ENCODE measurements around the gene GSK3B. TPM values are rescaled to one million over a fixed set of nuclear protein-coding genes. Genes with fewer than 3 reads are reported as not detected.
"Not testable (repeated sequence)": the region's sequence is repeated elsewhere in the genome, so short reads cannot be mapped to it uniquely, and the experiment has no call there.

The GSK3B gene
- total RNA-seq, 2 experiments from 2014 or later: 39.8 to 42.6 TPM

DNA sequence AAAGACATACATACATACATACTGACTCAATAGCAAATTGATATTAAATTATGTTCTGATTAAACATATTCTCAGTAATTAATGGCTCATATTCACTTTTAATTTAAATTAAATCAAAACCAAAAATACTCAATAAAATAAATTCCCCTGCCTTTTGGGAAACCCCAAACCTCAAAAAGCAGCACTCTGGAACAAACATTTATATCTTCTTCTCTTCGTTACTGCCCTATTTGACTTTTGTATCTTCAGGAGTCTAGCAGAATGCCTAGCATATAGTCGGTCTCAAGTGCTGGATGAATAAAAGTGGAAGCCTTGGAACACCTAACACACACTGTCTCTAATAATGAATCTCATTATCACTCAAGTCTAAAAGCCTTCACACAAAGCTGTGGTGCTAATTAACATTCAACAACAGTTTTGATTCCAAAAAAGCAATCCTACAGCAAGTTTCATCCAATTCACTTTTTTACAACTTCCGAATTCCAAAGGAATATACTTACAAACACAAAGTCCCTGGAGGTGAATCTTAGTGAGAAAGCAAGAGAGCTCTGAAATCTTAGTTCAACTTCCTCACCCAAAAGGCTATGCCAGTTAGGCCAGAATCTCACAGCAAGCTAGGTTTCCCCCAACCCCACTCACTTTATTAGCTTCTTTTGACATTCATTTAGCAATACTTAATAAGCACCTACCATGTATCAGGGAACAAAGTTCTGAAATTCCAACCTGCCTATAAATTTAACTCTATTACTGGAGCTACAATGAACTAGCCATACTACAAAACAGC is 35.0 kb downstream of the GSK3B start:
- Mint-ChIP-seq H3K9me3 (peaks cover 3% of the 10 kb centered on the region), H3K4me1 (peaks cover 4% of the 10 kb centered on the region), H3K4me3 (no peak overlapping the region), H3K36me3 (peaks cover 17% of the 10 kb centered on the region), H3K27me3 (no peaks in the 10 kb centered on the region), H3K27ac (no peak overlapping the region)
- POLR2A ChIA-PET: no interaction called here
- no peak for ATAC-seq (ENCODE audit: low read depth)
- DNase-seq: no peak

DNA sequence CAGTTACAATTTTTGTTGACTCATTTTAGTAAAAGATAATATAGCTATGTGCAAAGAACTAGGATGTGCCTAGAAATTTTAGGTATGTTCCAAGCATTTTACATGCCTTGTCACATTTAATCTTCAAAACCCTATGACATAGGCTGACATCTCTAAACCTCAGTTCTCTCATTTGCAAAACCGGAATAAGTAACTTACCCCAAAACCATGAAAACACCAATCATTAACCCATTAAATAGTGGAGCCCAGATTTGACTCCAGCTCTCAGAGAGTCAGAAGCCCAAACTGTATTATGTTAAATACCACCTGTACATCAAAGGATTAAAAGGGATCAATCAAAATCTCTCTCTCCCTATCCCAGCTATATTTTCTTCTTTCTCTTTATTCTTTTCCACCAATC is 36.6 kb downstream of the GSK3B start:
- Mint-ChIP-seq H3K27me3 (no peaks in the 10 kb centered on the region), H3K4me1 (peaks cover 12% of the 10 kb centered on the region), H3K4me3 (no peak overlapping the region), H3K27ac (no peak overlapping the region), H3K36me3 (peaks cover 22% of the 10 kb centered on the region), H3K9me3 (peaks cover 5% of the 10 kb centered on the region)
- POLR2A ChIA-PET: no interaction called here
- no peak for ATAC-seq (ENCODE audit: low read depth)
- no peak for DNase-seq

DNA sequence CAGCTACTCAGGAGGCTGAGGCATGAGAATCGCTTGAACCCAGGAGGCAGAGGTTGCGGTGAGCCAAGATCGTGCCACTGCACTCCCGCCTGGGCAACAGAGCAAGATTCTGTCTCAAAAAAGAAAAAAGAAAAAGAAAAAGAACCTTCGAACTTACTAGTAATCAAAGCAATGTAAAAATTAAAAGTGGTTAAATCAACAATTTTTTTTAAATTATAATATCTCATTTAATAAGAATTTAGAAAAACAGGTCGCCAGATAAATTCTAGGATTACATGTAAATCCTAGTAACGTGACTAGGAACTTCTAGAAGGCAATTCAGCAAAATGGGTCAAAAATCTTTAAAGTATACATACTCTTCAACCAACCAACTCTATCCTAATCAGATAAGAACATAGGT is 37.2 kb downstream of the GSK3B start:
- Mint-ChIP-seq H3K27ac (no peak overlapping the region), H3K4me1 (peaks cover 18% of the 10 kb centered on the region), H3K4me3 (no peak overlapping the region), H3K36me3 (peaks cover 22% of the 10 kb centered on the region), H3K27me3 (no peaks in the 10 kb centered on the region), H3K9me3 (peaks cover 5% of the 10 kb centered on the region)
- ATAC-seq (ENCODE audit: low read depth) (no peak), DNase-seq (no peak)
- POLR2A ChIA-PET: no interaction called here

DNA sequence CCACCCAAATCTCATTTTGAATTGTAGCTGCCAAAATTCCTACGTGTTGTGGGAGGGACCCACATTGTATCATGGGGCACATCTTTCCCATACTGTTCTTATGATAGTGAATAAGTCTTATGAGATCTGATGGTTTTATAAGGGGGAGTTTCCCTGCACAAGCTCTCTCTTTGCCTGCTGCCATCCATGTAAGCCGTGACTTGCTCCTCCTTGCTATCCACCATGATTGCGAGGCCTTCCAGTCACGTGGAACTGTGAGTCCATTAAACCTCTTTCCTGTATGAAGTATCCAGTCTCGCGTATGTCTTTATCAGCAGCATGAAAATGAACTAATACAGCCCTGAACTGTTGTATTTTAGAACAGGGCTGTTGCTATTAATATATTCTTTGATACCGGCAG is 40.6 kb downstream of the GSK3B start:
- not testable (repeated sequence) for H3K27me3 Mint-ChIP-seq; DNase-seq; H3K4me3 Mint-ChIP-seq; H3K27ac Mint-ChIP-seq; H3K9me3 Mint-ChIP-seq; ATAC-seq (ENCODE audit: low read depth)
- Mint-ChIP-seq H3K4me1 (peaks cover 42% of the 10 kb centered on the region), H3K36me3 (peaks cover 32% of the 10 kb centered on the region)
- POLR2A ChIA-PET: interaction anchor here (2.9 kb wide), 1 partner anchor 42 kb away, joined by 16 read pairs; no protein-coding TSS in a partner anchor

DNA sequence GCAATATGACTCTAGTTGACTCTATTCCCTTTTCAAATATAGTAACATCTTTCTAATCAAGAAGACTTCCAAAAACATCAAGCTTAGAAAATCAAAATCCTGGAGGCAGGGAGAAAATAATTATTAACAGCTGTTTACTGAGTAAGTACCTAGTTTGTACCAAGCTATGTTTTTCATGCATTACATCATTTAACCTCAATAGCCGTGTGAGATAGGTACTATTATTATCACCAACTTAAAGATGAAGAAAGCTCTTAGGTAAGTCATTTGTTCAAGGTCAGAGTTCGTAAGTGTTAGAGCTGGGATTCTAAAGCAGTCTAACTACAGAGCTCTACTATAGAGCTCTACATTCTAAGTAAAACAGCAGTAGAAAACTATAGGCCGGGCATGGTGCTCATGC is 41.6 kb downstream of the GSK3B start:
- ATAC-seq (ENCODE audit: low read depth): no peak

DNA sequence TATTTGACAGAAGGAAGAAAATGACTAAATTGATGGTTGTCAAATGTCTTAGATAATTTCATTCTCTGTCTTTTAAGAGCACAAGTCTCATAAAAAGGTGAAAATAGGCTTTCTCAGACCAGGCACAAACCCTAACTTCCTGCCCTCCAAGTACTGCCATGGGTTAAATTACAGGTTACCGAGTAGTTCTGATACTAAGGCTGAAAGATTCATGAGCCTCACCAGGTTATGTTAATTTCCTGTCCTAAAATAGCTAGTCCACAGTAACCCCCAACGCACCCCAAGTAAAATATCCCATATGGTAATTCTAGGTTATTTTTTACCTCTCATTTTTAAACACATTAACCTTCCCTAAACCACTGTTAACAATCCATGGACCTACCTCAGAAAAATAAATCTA is 42.0 kb downstream of the GSK3B start:
- Mint-ChIP-seq H3K27ac (peak overlapping the region; percentile 21), H3K4me3 (peak overlapping the region; percentile 28), H3K4me1 (peaks cover 41% of the 10 kb centered on the region), H3K27me3 (no peaks in the 10 kb centered on the region), H3K36me3 (peaks cover 43% of the 10 kb centered on the region), H3K9me3 (peaks cover 14% of the 10 kb centered on the region)
- POLR2A ChIA-PET: interaction anchor here (1.3 to 2.9 kb wide), 2 partner anchors 41 to 43 kb away, joined by 6 to 16 read pairs; partner anchors contain the start of gene GSK3B
- ATAC-seq (ENCODE audit: low read depth) (peak; percentile 85), DNase-seq (no peak)

More for the DNA sequence above, 41.6 kb downstream of the GSK3B start:
- Mint-ChIP-seq H3K27ac (peak overlapping the region; percentile 21), H3K4me1 (peaks cover 42% of the 10 kb centered on the region), H3K27me3 (no peaks in the 10 kb centered on the region), H3K9me3 (peaks cover 11% of the 10 kb centered on the region), H3K36me3 (peaks cover 39% of the 10 kb centered on the region), H3K4me3 (peak overlapping the region; percentile 28)
- no peak for DNase-seq
- POLR2A ChIA-PET: interaction anchor here (1.3 to 2.9 kb wide), 2 partner anchors 41 to 43 kb away, joined by 6 to 16 read pairs; partner anchors contain the start of gene GSK3B

DNA sequence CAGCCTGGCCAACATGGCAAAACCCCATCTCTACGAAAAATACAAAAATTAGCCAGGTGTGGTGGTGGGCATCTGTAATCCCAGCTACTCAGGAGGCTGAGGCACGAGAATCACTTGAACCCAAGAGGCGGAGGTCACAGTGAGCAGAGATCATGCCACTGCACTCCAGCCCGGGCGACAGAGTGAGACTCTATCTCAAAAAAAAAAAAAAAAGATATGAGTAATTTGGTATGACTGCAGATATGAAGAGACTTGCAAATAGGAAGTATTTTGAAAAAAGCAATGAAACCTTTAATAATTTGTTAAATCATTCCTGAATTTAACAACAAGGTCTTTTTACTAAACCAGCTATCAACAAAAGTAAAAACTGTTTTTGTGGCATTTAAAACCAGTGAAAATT is 42.7 kb downstream of the GSK3B start:
- peak overlapping the region; percentile 63 for H3K27ac Mint-ChIP-seq
- H3K27me3 Mint-ChIP-seq; ATAC-seq (ENCODE audit: low read depth); DNase-seq: not testable (repeated sequence)
- H3K9me3 Mint-ChIP-seq: peaks cover 16% of the 10 kb centered on the region
- H3K36me3 Mint-ChIP-seq: peaks cover 48% of the 10 kb centered on the region
- peak overlapping the region; percentile 28 for H3K4me3 Mint-ChIP-seq
- H3K4me1 Mint-ChIP-seq: peaks cover 41% of the 10 kb centered on the region
- POLR2A ChIA-PET: interaction anchor here (2.9 kb wide), 1 partner anchor 44 kb away, joined by 16 read pairs; no protein-coding TSS in a partner anchor

DNA sequence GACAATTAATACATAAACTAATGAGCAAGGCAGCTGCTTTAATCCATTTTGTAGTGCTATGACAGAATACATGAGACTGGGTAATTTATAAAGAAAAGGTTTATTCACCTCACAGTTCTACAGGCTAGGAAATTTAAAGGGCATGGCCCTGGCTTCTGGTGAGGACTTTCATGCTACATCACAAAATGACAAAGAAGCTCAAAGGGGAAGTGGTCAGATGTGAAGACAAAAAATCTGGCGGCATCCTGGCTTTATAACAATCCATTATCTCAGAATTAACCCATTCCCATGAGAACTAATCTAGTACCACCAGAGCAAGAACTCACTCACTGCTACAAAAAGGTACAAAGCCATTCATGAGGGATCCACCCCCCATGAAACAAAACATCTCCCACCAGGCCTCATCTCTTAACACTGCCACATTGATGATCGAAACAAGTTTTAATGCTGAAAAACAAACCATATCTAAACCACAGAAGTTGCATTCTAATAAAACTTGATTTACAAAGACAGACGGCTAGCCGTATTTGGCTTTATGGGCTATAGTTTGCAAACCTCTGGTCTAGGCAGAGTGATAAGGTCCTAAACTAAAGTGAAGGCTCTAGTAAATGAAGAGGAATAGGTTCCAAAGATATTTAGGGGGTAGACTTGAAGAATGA is 44.2 kb downstream of the GSK3B start:
- ATAC-seq (ENCODE audit: low read depth) (no peak), DNase-seq (no peak)
- peaks cover 45% of the 10 kb centered on the region for H3K4me1 Mint-ChIP-seq
- POLR2A ChIA-PET: interaction anchor here (1.1 to 2.4 kb wide), 2 partner anchors 44 to 46 kb away, joined by 3 to 5 read pairs; partner anchors contain the start of gene GSK3B
- H3K4me3 Mint-ChIP-seq: no peak overlapping the region
- H3K36me3 Mint-ChIP-seq: peaks cover 56% of the 10 kb centered on the region
- no peaks in the 10 kb centered on the region for H3K27me3 Mint-ChIP-seq
- peaks cover 22% of the 10 kb centered on the region for H3K9me3 Mint-ChIP-seq
- H3K27ac Mint-ChIP-seq: peak overlapping the region; percentile 49

DNA sequence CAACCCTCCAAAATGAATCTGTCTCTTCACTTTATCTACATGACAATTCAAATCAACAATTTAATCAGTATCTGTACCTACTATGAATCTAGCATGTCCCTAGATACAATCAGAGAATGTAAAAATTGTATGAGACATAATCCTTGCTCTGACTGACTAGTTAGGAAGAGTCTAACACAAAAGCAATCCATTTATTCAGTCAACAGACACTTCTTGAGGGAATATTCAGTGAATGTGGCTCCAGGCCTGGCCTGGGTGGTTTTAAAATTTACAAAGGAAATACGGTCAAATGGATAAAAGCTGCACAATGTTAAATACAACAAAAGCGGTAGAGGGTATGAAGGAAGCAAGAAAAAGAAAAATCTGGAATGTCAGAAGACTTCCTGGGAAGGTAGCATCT is 45.2 kb downstream of the GSK3B start:
- no peak for ATAC-seq (ENCODE audit: low read depth)
- peaks cover 21% of the 10 kb centered on the region for H3K9me3 Mint-ChIP-seq
- POLR2A ChIA-PET: interaction anchor here (2.4 kb wide), 1 partner anchor 45 kb away, joined by 5 read pairs; the partner anchor contains the start of gene GSK3B
- peaks cover 43% of the 10 kb centered on the region for H3K4me1 Mint-ChIP-seq
- no peak overlapping the region for H3K27ac Mint-ChIP-seq
- no peak overlapping the region for H3K4me3 Mint-ChIP-seq
- no peaks in the 10 kb centered on the region for H3K27me3 Mint-ChIP-seq
- peaks cover 56% of the 10 kb centered on the region for H3K36me3 Mint-ChIP-seq
- DNase-seq: no peak

DNA sequence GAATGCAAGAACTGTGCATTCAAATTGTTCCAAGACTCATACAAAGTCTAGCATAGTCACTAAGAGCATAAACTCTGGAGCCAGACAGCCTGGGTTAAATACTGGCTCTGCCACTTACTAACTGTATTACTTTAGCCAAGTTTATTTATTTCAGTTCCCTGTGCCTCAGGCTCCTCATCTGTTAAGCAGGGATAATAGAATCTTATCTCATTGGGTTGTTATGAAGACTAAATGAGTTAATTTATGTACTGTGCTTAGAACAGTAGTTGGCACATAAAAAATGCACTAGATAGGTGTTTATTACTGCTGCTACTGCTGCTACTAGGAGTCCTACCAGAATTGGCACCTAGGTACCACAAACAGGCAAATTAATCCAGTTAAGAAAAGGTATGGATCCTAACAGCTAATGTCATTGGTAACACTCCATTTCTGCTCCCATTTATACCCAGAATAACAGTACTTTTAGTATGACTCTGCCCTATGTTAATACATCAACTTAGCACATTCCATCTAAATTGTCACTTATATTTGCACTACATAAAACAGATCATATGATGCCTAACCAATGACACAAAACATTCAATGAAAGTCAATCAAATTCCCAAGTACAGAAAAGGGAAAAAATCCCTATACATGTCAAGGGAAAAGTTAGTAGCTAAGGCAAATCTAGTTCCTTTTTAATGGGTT is 45.7 kb downstream of the GSK3B start:
- peaks cover 58% of the 10 kb centered on the region for H3K36me3 Mint-ChIP-seq
- H3K4me3 Mint-ChIP-seq: no peak overlapping the region
- peaks cover 40% of the 10 kb centered on the region for H3K4me1 Mint-ChIP-seq
- no peaks in the 10 kb centered on the region for H3K27me3 Mint-ChIP-seq
- no peak for ATAC-seq (ENCODE audit: low read depth)
- no peak for DNase-seq
- POLR2A ChIA-PET: no interaction called here
- peaks cover 26% of the 10 kb centered on the region for H3K9me3 Mint-ChIP-seq
- no peak overlapping the region for H3K27ac Mint-ChIP-seq

DNA sequence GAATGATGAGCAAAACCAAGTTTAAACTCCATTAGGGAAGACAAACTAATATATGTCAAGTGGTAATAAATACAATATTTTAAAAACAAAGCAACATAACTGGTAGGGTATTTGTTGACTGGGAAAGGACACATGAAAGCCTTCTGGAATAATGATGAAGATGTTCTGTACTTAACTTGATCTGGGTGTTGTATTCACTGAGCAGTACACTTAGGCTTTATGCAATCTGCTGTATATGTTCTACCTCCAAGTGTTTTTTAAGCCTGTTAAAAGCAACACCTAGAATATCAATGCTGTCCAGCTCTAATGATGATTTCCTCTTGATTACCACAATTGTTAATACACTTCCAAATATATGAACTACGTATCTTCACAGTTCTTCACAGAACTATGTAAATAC is 46.6 kb downstream of the GSK3B start:
- peaks cover 66% of the 10 kb centered on the region for H3K36me3 Mint-ChIP-seq
- POLR2A ChIA-PET: no interaction called here
- H3K4me3 Mint-ChIP-seq: no peak overlapping the region
- DNase-seq (no peak), ATAC-seq (ENCODE audit: low read depth) (no peak)
- no peaks in the 10 kb centered on the region for H3K27me3 Mint-ChIP-seq
- H3K27ac Mint-ChIP-seq: no peak overlapping the region
- H3K9me3 Mint-ChIP-seq: peaks cover 29% of the 10 kb centered on the region
- H3K4me1 Mint-ChIP-seq: peaks cover 37% of the 10 kb centered on the region

DNA sequence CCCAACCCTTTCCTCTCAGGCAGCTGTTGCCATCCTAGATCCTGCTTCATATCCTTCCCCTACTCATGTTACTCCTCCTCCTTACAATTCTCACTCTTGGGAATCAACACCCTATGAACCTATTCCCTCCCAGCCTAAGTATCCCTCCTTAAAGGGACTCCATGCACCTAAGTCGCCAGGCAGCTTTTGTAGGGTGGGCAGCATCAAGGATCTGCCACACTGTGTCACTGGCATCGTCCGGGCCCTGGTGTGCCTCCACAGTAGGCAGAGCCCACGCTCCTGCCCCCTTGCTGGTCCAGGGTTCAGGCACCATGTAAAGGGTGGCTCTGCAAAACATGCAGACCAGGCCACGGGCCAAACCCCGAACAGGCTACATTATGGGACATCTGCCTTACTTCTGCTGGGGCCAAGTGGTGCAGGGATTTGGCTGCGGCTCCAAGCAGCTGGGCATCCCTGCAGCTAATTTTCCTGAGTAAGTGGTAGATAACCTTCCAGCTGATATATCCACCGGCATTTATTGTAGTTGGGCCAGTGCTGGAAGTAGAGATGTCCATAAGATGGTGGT is 53.4 kb downstream of the GSK3B start:
- H3K9me3 Mint-ChIP-seq: peaks cover 33% of the 10 kb centered on the region
- H3K4me1 Mint-ChIP-seq: peaks cover 6% of the 10 kb centered on the region
- DNase-seq (no peak), ATAC-seq (ENCODE audit: low read depth) (no peak)
- peaks cover 76% of the 10 kb centered on the region for H3K36me3 Mint-ChIP-seq
- no peak overlapping the region for H3K27ac Mint-ChIP-seq
- no peak overlapping the region for H3K4me3 Mint-ChIP-seq
- POLR2A ChIA-PET: no interaction called here
- H3K27me3 Mint-ChIP-seq: no peaks in the 10 kb centered on the region

Data from activated naive CD8-positive, alpha-beta T cell treated with anti-CD3 and anti-CD28 coated beads, Interleukin-2, amount 10 ng/mL, durations not matched to agents 7 days and 5 days (primary cell).